NT2/D1 (cell line): ENCODE measurements around the gene CDH4.

ENCODE experiments used
- SUZ12 ChIP-seq: IDR thresholded peaks from 2 replicates; pipeline ENCODE4 v1.6.1; 2011; ENCODE audit not compliant: insufficient read length, insufficient read depth; ENCODE audit errors: extremely low read depth
- YY1 ChIP-seq: IDR thresholded peaks from 2 replicates; pipeline ENCODE4 v1.6.1; 2011; ENCODE audit not compliant: insufficient read length, insufficient read depth
- ZNF274 ChIP-seq: IDR thresholded peaks from 2 replicates; pipeline ENCODE4 v1.6.1; 2011; ENCODE audit warnings: mild to moderate bottlenecking, low read depth, low read length

GRCh38 chr20:61314326-61315010 lies 62.4 kb downstream of the CDH4 start:
- TF ChIP-seq ZNF274 (no peak), YY1 (no peak), SUZ12 (no peak)
